Spinal cord (tissue), 10 donors: Measurements from ENCODE around the gene BTBD16. TPM values are rescaled to one million over a fixed set of nuclear protein-coding genes. Genes with fewer than 3 reads are reported as not detected.

Source experiments
- DNase-seq, 6 donors: peaks; one replicate each; pipeline versions ENCODE4 v3.0.0 to v3.0.0-alpha.2; 2013 to 2015; ENCODE audit warnings: low spot score in 6 of 6, low read depth in 4 of 6
- H3K27ac ChIP-seq: one replicate; pipeline ENCODE4 v1.5.1; 2013; ENCODE audit warnings: low read depth, low read length, control low read depth
- H3K27me3 ChIP-seq: one replicate; pipeline ENCODE4 v1.6.1; 2013; ENCODE audit warnings: low read length; ENCODE audit not compliant: control insufficient read depth, insufficient read depth
- H3K36me3 ChIP-seq: one replicate; pipeline ENCODE4 v1.6.1; 2013; ENCODE audit warnings: low read length; ENCODE audit not compliant: control insufficient read depth, insufficient read depth
- H3K4me1 ChIP-seq: one replicate; pipeline ENCODE4 v1.6.1; 2013; ENCODE audit warnings: low read length; ENCODE audit not compliant: control insufficient read depth, insufficient read depth
- H3K4me3 ChIP-seq: one replicate; pipeline ENCODE4 v1.5.1; 2013; ENCODE audit warnings: low read depth, low read length, control low read depth
- H3K9me3 ChIP-seq: one replicate; pipeline ENCODE4 v1.6.1; 2013; ENCODE audit warnings: low read length; ENCODE audit not compliant: control insufficient read depth, insufficient read depth
- WGBS: methylation state at CpG from one replicate; pipeline ENCODE4 v1.1.5; 2013; ENCODE audit warnings: missing lambda C conversion rate; ENCODE audit not compliant: insufficient coverage; 5-methylcytosine and 5-hydroxymethylcytosine counted together
- polyA plus RNA-seq, 2 donors: library from polyadenylated mRNA; unstranded; fragments of 120-200 nt; gene quantifications; one replicate each; pipeline ENCODE4 v1.2.1, GENCODE V29; 2013; ENCODE audit not compliant: insufficient read length in 2 of 2
- total RNA-seq, 2 donors: library from RNA; depleted of rRNA in 1 of 2; stranded (reverse); fragments of 120-200 nt in 1 of 2; fragments of >200 nt in 1 of 2; gene quantifications; one replicate each; pipeline versions ENCODE4 v1.2.3 to v1.2.4, GENCODE V29; 2013 to 2014
- donor health status: healthy.

BTBD16 gene
- total and polyA plus RNA-seq, 4 donors: 0.59 to 2.5 (median 1.4) TPM

DNA sequence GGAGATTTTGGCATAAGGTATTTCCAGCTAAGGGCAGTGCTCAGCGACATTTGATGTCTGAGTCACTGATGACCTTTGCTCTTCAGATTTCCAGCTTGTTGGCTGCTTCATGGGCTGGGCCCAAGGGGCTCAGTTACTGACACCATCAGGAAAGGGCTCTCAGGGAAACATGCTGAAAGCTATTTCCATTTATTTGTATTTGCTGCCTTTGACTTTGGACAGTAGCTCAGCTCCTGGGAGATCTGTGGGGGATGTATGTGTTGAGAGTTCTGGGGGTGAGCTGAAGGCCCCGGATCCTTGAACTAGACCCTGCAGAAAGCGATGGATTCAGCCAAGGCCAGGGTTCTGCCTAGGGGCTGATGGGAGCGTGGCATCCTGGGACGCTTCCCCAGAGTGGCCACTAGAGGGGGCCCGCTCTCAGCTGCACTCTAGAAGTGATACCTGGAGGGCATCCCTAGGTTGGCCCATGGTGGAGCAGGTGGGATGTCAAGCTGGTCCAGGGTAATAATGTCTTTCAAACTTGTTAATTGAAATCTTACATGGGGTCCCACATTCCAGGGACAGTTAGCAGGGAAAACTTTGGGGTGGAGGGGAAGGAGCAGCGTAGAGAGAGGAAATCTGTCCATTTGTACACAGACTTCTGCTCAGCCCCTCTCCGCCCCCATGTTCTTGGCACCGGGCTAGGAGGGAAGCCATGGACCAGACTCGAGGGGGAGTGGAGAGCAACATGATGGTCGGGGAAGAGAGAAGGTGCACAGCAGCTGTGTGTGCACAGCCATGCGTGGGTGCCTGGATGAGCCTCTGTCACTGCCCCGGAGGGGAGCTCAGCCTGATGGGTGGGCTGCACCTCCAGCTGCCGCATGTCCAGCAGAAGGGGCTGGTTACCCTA lies 3.0 kb upstream of the BTBD16 start:
- no peak overlapping the region for H3K4me3 ChIP-seq
- peaks cover 1% of the 10 kb centered on the region for H3K9me3 ChIP-seq
- no peaks in the 10 kb centered on the region for H3K4me1 ChIP-seq
- no peak overlapping the region for H3K27ac ChIP-seq
- no peaks in the 10 kb centered on the region for H3K27me3 ChIP-seq
- DNase-seq: peak in 2 of 6 donors; percentile 48 to 62
- H3K36me3 ChIP-seq: peaks cover 36% of the 10 kb centered on the region
- WGBS: 64% methylated on average over 13 of the region's 14 CpGs

DNA sequence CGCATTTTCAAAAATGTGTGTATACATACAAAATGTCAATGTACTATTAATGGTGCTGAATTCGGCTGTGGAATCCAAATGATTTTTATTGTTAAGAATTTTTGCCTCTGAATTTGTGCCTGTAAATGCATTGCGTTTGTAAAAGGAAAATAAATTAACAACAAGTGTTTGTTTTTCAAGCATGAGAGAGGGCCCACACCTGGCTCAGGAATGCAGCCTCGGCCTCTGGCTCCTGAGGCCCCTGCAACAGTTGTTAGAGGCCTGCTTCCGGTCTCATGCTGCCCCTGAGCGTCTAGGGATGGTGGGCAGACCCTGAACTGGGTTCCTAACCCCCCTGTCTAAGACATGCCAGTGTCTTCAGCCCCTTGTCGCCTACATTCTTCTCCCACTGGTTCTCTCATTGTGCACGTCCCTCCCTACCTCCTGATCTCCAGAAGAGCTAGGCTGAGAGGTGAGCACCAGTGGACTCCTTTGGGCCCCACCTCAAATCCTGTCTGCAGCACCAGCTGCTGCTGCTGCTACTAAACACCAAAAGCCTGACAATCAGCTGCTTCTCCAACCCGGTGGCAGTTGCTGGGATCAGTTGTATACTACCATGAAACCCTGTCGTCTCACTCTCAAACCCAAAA lies 1.9 kb upstream of the BTBD16 start:
- no peaks in the 10 kb centered on the region for H3K4me1 ChIP-seq
- WGBS: 72% methylated on average over 8 of the region's 10 CpGs
- no peaks in the 10 kb centered on the region for H3K9me3 ChIP-seq
- no peak for DNase-seq
- H3K27ac ChIP-seq: no peak overlapping the region
- peaks cover 36% of the 10 kb centered on the region for H3K36me3 ChIP-seq
- H3K27me3 ChIP-seq: no peaks in the 10 kb centered on the region
- no peak overlapping the region for H3K4me3 ChIP-seq

DNA sequence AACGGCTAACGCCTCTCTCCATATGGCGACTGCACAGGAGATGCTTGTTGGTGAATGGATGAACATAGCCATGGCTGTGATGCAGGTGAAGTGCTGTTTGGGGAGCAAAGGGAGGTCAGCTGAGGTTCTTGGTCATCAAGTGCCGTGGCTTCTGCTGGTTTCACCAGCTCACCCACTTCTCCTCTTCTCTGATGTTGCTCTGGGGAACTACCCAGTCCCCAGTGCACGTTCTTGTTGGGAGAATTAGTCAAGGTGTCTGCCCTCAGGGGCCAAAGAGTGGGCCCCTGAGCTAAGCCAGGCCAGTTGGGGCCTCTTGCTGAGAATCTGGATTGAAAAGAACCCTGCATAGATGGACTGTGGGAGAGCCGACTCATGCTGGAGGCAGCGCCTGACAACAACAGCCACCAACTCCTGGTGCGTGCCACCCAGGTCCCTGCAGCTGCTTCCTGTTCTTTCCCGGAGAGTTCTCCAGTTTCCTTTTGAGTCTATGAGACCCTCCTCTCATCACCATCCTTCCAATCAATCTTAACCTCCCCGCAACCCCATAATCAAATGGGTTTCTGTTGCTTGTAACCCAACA lies 3.0 kb downstream of the BTBD16 start:
- no peak overlapping the region for H3K27ac ChIP-seq
- H3K9me3 ChIP-seq: no peaks in the 10 kb centered on the region
- peaks cover 16% of the 10 kb centered on the region for H3K36me3 ChIP-seq
- no peaks in the 10 kb centered on the region for H3K27me3 ChIP-seq
- WGBS: 93% methylated on average over 8 of the region's 10 CpGs
- no peaks in the 10 kb centered on the region for H3K4me1 ChIP-seq
- no peak overlapping the region for H3K4me3 ChIP-seq
- DNase-seq: no peak

DNA sequence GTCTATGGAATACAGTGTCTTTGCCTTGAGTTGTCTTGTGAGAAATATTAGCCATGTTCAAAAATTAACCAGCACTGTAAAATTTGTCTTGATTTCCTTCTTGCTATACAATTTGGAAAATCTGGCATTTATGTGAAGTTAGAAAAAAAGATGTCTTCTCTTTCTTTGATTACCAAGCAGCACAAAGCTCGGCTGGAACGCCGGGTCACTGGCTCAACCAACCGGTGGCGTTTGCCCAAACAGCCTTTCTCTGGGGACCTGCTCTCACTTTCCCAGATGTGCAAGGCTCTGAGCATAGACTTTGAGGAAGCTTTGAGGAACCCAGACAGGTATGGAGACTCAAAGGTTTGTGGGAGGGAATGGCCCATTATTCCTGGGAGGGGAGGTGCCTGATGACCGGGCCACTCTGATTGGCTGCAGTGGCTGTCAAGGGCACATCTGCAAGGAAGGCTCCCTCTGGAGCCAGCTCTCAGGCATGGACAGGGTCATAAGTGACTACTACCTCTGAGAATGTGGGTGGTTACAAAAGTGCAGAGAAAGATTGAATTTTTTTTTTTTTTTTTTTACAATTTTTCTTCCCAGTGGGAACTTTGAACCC lies 5.6 kb downstream of the BTBD16 start:
- 95% methylated on average over 6 of the region's 6 CpGs for WGBS
- H3K36me3 ChIP-seq: peaks cover 4% of the 10 kb centered on the region
- no peak overlapping the region for H3K27ac ChIP-seq

DNA sequence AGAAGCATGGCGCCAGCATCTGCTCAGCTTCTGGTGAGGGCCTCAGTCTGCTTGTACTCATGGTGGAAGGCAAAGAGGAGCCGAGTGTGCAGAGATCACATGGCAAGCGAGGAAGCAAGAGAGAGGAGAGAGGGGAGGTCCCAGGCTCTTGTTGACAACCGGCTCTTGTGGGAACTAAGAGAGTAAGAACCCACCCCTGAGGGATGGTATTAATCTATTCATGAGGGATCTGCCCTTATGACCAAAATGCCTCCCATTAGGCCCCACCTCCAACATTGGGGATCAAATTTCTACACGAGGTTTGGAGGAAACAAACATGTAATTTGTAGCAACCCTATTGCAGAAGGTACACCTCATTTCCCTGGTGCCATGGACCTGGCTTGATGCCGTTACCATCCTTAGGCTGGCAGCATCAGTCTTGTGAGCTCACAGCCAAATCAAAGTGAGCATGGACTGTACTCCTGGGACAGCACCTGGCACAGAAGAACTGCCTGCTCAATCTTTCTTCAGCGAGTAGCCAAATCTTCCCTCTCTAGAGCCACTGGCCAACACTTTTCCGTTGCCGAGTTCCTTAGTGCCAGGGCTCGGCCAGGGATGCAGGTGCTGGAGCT lies 6.5 kb downstream of the BTBD16 start:
- 81% methylated on average over 6 of the region's 10 CpGs for WGBS
- no peaks in the 10 kb centered on the region for H3K4me1 ChIP-seq
- H3K9me3 ChIP-seq: no peaks in the 10 kb centered on the region
- H3K4me3 ChIP-seq: no peak overlapping the region
- no peaks in the 10 kb centered on the region for H3K27me3 ChIP-seq
- H3K27ac ChIP-seq: no peak overlapping the region
- no peak for DNase-seq
- H3K36me3 ChIP-seq: peaks cover 2% of the 10 kb centered on the region

More for the DNA sequence above, 5.6 kb downstream of the BTBD16 start:
- Histone ChIP-seq H3K27me3 (no peaks in the 10 kb centered on the region), H3K4me1 (no peaks in the 10 kb centered on the region), H3K9me3 (no peaks in the 10 kb centered on the region), H3K4me3 (no peak overlapping the region)
- no peak for DNase-seq

DNA sequence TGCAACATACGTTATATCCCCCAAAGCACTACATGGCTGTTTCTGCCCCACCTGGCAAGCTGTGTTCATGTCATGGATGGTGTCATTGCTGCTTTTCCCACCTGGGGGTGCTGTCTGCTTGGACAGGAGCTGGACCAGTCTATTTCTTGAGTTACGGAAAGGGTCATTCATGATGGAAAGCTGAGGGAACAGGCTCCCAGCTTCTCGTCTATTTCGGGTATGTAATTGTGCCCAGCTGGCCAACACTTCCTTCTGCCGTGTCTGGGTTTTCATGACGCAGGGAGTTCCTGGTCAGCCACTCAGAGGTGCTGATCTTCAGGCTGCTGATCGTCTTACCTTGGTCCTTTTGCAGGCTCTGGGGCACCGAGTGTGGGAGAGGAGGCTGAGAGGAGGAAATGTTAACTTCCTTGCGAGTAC lies 8.6 kb downstream of the BTBD16 start:
- WGBS: 44% methylated on average over 8 of the region's 9 CpGs
- no peak overlapping the region for H3K4me3 ChIP-seq

DNA sequence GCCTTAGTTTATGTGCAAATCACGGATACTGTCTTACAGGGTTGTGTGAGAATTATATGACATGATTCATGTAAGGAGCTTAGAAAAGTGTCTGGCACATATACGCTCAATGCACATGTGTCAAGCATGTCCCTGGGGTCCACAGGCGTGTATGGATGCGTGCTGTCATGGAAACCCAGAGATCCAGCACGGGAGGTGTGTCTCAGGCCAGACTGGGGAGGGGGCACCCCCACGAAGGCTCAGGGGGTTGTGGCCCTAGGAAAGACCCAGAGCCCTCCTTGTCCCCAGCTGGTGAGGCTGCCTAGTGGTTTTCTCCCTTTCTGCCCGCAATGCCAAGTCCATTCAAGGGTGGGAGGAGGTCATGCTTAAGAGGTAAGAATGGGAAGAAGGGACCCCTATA lies 9.1 kb downstream of the BTBD16 start:
- no peak overlapping the region for H3K27ac ChIP-seq
- no peak for DNase-seq
- 77% methylated on average over 5 of the region's 7 CpGs for WGBS
- H3K4me1 ChIP-seq: no peaks in the 10 kb centered on the region
- H3K27me3 ChIP-seq: no peaks in the 10 kb centered on the region
- no peak overlapping the region for H3K4me3 ChIP-seq
- H3K36me3 ChIP-seq: peaks cover 1% of the 10 kb centered on the region
- H3K9me3 ChIP-seq: no peaks in the 10 kb centered on the region

More for the DNA sequence above, 8.6 kb downstream of the BTBD16 start:
- H3K4me1 ChIP-seq: no peaks in the 10 kb centered on the region
- H3K9me3 ChIP-seq: no peaks in the 10 kb centered on the region
- DNase-seq: peak in 2 of 6 donors; percentile 47 to 54
- H3K36me3 ChIP-seq: peaks cover 2% of the 10 kb centered on the region
- no peak overlapping the region for H3K27ac ChIP-seq
- H3K27me3 ChIP-seq: no peaks in the 10 kb centered on the region

DNA sequence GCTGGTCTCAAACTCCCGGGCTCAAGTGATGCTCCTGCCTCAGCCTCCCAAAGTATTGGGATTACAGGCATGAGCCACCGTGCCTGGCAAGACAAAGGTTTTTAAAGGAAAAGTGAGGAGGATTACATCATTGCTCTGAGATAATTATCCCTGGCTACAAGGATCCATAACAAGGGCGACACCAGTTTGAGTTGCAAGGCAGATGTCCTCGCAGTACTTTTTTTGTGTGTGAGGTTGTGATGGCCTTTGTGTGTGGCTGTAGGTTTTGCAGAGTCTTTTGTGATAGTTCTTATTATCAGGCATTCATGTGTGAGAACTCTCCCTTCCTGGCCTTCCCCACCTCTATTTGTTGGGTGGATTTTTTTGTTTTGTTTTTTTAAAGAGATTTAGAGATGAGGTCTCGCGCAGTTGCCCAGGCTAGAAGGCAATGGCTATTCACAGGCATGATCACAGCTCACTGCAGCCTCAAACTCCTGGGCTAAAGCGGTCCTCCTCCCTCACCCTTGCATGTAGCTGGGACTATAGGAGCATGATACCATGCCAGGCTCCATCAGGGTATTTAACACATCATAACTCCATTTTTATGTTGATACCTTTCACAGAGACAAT lies 10.0 kb downstream of the BTBD16 start:
- WGBS: 89% methylated on average over 3 of the region's 7 CpGs
- Histone ChIP-seq H3K27me3 (no peaks in the 10 kb centered on the region), H3K36me3 (no peaks in the 10 kb centered on the region)

DNA sequence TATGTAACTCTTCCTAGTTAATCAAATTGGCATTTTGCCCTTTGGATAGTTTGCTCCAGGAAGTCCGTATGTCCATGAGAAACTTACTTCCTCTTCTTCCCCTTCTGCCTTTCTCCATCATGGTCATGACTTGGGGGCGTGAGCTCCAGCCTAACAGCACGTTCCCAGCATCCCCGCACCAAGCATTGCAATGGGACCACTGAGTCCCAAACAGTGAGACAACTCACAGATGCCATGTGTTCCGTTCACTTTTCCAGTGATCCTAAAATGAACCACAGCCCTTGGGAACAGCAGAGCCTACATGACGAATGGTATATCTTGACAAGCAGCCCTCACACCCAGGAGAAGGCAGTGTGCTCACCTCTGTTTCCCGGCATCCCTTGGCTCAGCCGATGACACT lies 10.7 kb downstream of the BTBD16 start:
- no peaks in the 10 kb centered on the region for H3K36me3 ChIP-seq
- peaks cover 2% of the 10 kb centered on the region for H3K4me1 ChIP-seq
- H3K27me3 ChIP-seq: no peaks in the 10 kb centered on the region
- H3K9me3 ChIP-seq: no peaks in the 10 kb centered on the region
- no peak overlapping the region for H3K27ac ChIP-seq
- over 99% methylated on average over 8 of the region's 8 CpGs for WGBS
- no peak for DNase-seq
- H3K4me3 ChIP-seq: no peak overlapping the region

More for the DNA sequence above, 10.0 kb downstream of the BTBD16 start:
- Histone ChIP-seq H3K4me3 (no peak overlapping the region), H3K27ac (no peak overlapping the region), H3K9me3 (no peaks in the 10 kb centered on the region), H3K4me1 (no peaks in the 10 kb centered on the region)
- DNase-seq: no peak
